ENCODE data around the gene ST3GAL4. TPM values are rescaled to one million over a fixed set of nuclear protein-coding genes. Genes with fewer than 3 reads are reported as not detected.

The ST3GAL4 gene
- total and polyA plus RNA-seq, 9 of the 15 experiments (the other 6 are each of a cell fraction or from before 2014, with no cell fraction given), result 0.27 to 22.9 (median 10.5) TPM

DNA sequence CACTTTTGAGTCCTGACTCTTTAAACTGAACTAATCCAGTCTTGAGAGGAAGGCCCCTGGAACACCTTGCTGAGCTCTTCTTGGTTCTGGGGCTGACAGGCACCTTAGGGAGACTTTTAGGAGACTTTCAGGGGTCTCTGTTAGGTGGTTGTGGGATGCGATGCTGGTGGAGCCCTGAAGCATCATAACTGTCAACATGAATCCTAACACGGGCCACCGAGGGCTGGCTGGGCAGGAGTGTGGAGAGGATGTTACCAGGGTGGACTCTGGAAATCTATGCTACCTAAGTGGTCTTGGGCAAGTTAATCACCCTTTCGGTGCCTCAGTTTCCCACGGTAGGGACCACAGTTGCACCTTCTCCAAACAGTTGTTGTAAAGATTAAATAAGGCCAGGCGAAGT, 106.5 kb downstream of the ST3GAL4 start:
- ChIA-PET CTCF (ENCODE audit: low intra/inter-chr PET ratio) (no interaction called here), POLR2A (no interaction called here)
- no peak for TF ChIP-seq FOS (IDR thresholded peaks at IDR 0.05; ENCODE audit: extremely low read depth, insufficient read length)
- no peak for TF ChIP-seq CEBPB (tag; IDR thresholded peaks at IDR 0.05)
- TF ChIP-seq C11orf30 (IDR thresholded peaks at IDR 0.05; ENCODE audit: low read depth), result no peak
- TF ChIP-seq, protein P1, sequence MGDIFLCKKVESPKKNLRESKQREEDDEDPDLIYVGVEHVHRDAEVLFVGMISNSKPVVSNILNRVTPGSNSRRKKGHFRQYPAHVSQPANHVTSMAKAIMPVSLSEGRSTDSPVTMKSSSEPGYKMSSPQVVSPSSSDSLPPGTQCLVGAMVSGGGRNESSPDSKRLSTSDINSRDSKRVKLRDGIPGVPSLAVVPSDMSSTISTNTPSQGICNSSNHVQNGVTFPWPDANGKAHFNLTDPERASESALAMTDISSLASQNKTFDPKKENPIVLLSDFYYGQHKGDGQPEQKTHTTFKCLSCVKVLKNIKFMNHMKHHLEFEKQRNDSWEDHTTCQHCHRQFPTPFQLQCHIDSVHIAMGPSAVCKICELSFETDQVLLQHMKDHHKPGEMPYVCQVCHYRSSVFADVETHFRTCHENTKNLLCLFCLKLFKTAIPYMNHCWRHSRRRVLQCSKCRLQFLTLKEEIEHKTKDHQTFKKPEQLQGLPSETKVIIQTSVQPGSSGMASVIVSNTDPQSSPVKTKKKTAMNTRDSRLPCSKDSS (IDR thresholded peaks at IDR 0.05; ENCODE audit: low read depth, partially characterized antibody), result no peak
- TF ChIP-seq, protein P2, sequence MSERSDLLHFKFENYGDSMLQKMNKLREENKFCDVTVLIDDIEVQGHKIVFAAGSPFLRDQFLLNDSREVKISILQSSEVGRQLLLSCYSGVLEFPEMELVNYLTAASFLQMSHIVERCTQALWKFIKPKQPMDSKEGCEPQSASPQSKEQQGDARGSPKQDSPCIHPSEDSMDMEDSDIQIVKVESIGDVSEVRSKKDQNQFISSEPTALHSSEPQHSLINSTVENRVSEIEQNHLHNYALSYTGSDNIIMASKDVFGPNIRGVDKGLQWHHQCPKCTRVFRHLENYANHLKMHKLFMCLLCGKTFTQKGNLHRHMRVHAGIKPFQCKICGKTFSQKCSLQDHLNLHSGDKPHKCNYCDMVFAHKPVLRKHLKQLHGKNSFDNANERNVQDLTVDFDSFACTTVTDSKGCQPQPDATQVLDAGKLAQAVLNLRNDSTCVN (CRISPR knock-in tag; IDR thresholded peaks at IDR 0.05), result no peak
- TF ChIP-seq GTF2E2 (tag; IDR thresholded peaks at IDR 0.05), result no peak
- TF ChIP-seq HNRNPK (IDR thresholded peaks at IDR 0.05; ENCODE audit: low read depth, low read length, poor library complexity, severe bottlenecking), result no peak
- no peak for TF ChIP-seq SLC30A9 (CRISPR knock-in tag; IDR thresholded peaks at IDR 0.05)
- no peak for ATAC-seq
- Histone ChIP-seq H3K36me3 (ENCODE audit: control insufficient read depth, insufficient read depth, low read length) (no peaks in the 10 kb centered on the region), H3K27me3 (ENCODE audit: control insufficient read depth in 2 of 2, insufficient read depth in 2 of 2, low read length in 2 of 2) (peaks cover 29 to 87% of the 10 kb centered on the region in 2 experiments; a peak in 4 of 5 replicates), H3K9me3 (replicated peaks; ENCODE audit: control insufficient read depth, insufficient read depth, low read depth, low read length) (no peaks in the 10 kb centered on the region), H4K20me1 (replicated peaks; ENCODE audit: control insufficient read depth, insufficient read depth, low read length) (0 out of 2 replicates have a peak, but pooled peaks cover 6% of the 10 kb centered on the region), H3K79me2 (ENCODE audit: control insufficient read depth, insufficient read depth, low read length) (no peaks in the 10 kb centered on the region), H2AFZ (ENCODE audit: low read depth, low read length) (no peak overlapping the region), H3K4me3 (no peak overlapping the region), H3K4me1 (replicated peaks in 1 of 2; ENCODE audit: control insufficient read depth in 2 of 2, insufficient read depth in 2 of 2, low read length in 2 of 2) (no peaks in the 10 kb centered on the region), H3K4me2 (ENCODE audit: insufficient read depth, low read length) (no peak overlapping the region), H3K27ac (ENCODE audit: extremely low read depth, low read depth, low read length) (no peak overlapping the region), H3K9me1 (ENCODE audit: control insufficient read depth, insufficient read depth, low read length) (no peaks in the 10 kb centered on the region), H3K9ac (ENCODE audit: insufficient read depth in 1 of 2, low read depth in 2 of 2, low read length in 2 of 2) (no peak overlapping the region)
- no peak for DNase-seq (ENCODE audit: extremely low read depth in 1 of 4, low spot score in 3 of 4)
- no peak for FAIRE-seq
- 1% methylated on average over 6 of the region's 6 CpGs for WGBS (ENCODE audit: insufficient coverage, low coverage, missing lambda C conversion rate)
- intact Hi-C loops (cut with micrococcal nuclease) (no loop called here), in situ Hi-C loops (cut with MboI) (no loop called here)
- BruUV-seq (replicated peaks), result no TSS peak

Data from K562 (cell line).